MCF 10A (cell line): ENCODE results near the gene PDGFB. TPM values are rescaled to one million over a fixed set of nuclear protein-coding genes. Genes with fewer than 3 reads are reported as not detected.

ENCODE experiments used
- BruUV-seq: library from RNA; stranded (reverse); fragments of 400-500 nt; replicated peaks from 2 replicates; lab custom pipeline; 2021; lab: Mats Ljungman, UMichigan
- CTCF ChIA-PET: fragments of 300-600 bp; sonication (Branson Sonifier 250); formaldehyde crosslinking; extraction: SDS; loops from one replicate; lab custom pipeline; 2021; ENCODE audit warnings: antibody characterized with exemption, inconsistent platforms; lab: Yijun Ruan, JAX
- POLR2A ChIA-PET: fragments of 300-600, 350-650 bp; sonication (Branson Sonifier 250); formaldehyde crosslinking; extraction: SDS; loops from one replicate; lab custom pipeline; 2020; ENCODE audit warnings: antibody characterized with exemption, inconsistent platforms; lab: Yijun Ruan, JAX
- DNase-seq: peaks from one replicate; pipeline ENCODE4 v3.0.0-alpha.2; 2018; ENCODE audit not compliant: unreplicated experiment
- H3K27ac Mint-ChIP-seq: one replicate; pipeline ENCODE4 v1.8.0; 2022; ENCODE audit warnings: mild to moderate bottlenecking, low read depth, mixed read lengths; ENCODE audit not compliant: unreplicated experiment
- H3K27me3 Mint-ChIP-seq: one replicate; pipeline ENCODE4 v1.8.0; 2022; ENCODE audit warnings: mixed read lengths; ENCODE audit not compliant: insufficient read depth, unreplicated experiment
- H3K36me3 Mint-ChIP-seq: one replicate; pipeline ENCODE4 v1.8.0; 2022; ENCODE audit warnings: mild to moderate bottlenecking, moderate library complexity, mixed read lengths; ENCODE audit not compliant: insufficient read depth, unreplicated experiment
- H3K4me1 Mint-ChIP-seq: one replicate; pipeline ENCODE4 v1.8.0; 2022; ENCODE audit warnings: mixed read lengths; ENCODE audit not compliant: insufficient read depth, unreplicated experiment
- H3K4me3 Mint-ChIP-seq: one replicate; pipeline ENCODE4 v1.8.0; 2022; ENCODE audit warnings: mild to moderate bottlenecking, moderate library complexity, mixed read lengths; ENCODE audit not compliant: unreplicated experiment
- H3K9me3 Mint-ChIP-seq: one replicate; pipeline ENCODE4 v1.8.0; 2022; ENCODE audit warnings: mixed read lengths; ENCODE audit not compliant: unreplicated experiment
- CTCF ChIP-seq: fragments of 200-600 bp; IDR thresholded peaks from one replicate; pipeline ENCODE4 v1.8.0; 2022; ENCODE audit warnings: antibody characterized with exemption, mild to moderate bottlenecking; ENCODE audit not compliant: unreplicated experiment
- intact Hi-C: fragments of 100-400 bp; cut with micrococcal nuclease; formaldehyde crosslinking; loops from 2 replicates; pipeline ENCODE4 v1.14.1; 2022
- total RNA-seq: library from RNA; stranded (reverse); gene quantifications from 2 replicates; pipeline ENCODE4 v1.2.3, GENCODE V29; 2022

Gene PDGFB
- total RNA-seq, 1 experiment from 2014 or later, result 0.37 TPM

DNA sequence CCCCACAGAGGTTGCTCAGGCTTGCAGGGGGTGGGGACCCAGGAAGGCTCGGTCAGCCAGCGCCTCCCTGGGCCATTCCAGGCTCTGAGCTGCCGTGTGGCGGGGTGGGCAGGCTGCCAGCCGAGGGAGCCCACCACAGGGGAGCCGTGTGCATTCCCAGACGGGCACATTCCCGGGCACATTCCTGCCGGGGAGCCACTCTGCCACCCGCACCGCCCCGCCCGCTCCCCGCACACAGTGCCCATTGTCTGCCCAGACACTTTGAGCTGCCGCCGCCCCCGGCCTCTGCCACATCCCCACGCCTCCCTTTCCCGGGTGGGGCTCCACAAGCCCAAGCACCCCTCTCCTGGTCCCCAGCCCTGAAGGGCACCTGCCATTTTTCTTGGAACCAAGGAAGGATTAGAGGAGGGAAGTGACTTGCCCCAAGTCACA is 47.3 kb upstream of the PDGFB start:
- no peaks in the 10 kb centered on the region for H3K9me3 Mint-ChIP-seq
- peaks cover 15% of the 10 kb centered on the region for H3K4me1 Mint-ChIP-seq
- TF ChIP-seq CTCF, result no peak
- intact Hi-C loops, result loop anchor here (5.0 kb wide), 2 partner anchors 40 to 120 kb away; no protein-coding TSS in a partner anchor
- no TSS peak for BruUV-seq
- H3K36me3 Mint-ChIP-seq, result no peaks in the 10 kb centered on the region
- ChIA-PET POLR2A (interaction anchor here (0.8 to 2.8 kb wide), 3 partner anchors 19 to 27 kb away, joined by 3 to 10 read pairs (median 5); no protein-coding TSS in a partner anchor), CTCF (interaction anchor here (0.5 kb wide), 1 partner anchor 26 kb away, joined by 3 read pairs; no protein-coding TSS in a partner anchor)
- H3K27ac Mint-ChIP-seq, result peak overlapping the region; percentile 75
- H3K4me3 Mint-ChIP-seq, result peak overlapping the region; percentile 38
- no peak for DNase-seq
- no peaks in the 10 kb centered on the region for H3K27me3 Mint-ChIP-seq

GRCh38 chr22:39291523-39291922 is 46.7 kb upstream of the PDGFB start:
- Mint-ChIP-seq H3K27ac (peak overlapping the region; percentile 64), H3K9me3 (no peaks in the 10 kb centered on the region), H3K4me3 (peak overlapping the region; percentile 18), H3K36me3 (no peaks in the 10 kb centered on the region), H3K27me3 (no peaks in the 10 kb centered on the region), H3K4me1 (peaks cover 15% of the 10 kb centered on the region)
- no TSS peak for BruUV-seq
- intact Hi-C loops, result loop anchor here (5.0 kb wide), 2 partner anchors 39 to 119 kb away; no protein-coding TSS in a partner anchor
- POLR2A ChIA-PET, result interaction anchor here (0.6 to 2.8 kb wide), 6 partner anchors 18 to 167 kb away, joined by 3 to 10 read pairs (median 4); no protein-coding TSS in a partner anchor
- DNase-seq, result no peak
- CTCF ChIA-PET, result interaction anchor here (1.3 kb wide), 1 partner anchor 39 kb away, joined by 4 read pairs; no protein-coding TSS in a partner anchor
- peak; percentile 16 for TF ChIP-seq CTCF

- CTCF ChIA-PET, result interaction anchor here (0.8 to 1.3 kb wide), 4 partner anchors 9 to 42 kb away, joined by 3 to 4 read pairs (median 4); no protein-coding TSS in a partner anchor
Observed at GRCh38 chr22:39290724-39291161, 46.0 kb upstream of the PDGFB start.

More at GRCh38 chr22:39290724-39291161, 46.0 kb upstream of the PDGFB start:
- intact Hi-C loops, result loop anchor here (5.0 kb wide), 2 partner anchors 38 to 118 kb away; no protein-coding TSS in a partner anchor
- POLR2A ChIA-PET, result interaction anchor here (0.7 to 2.8 kb wide), 3 partner anchors 14 to 53 kb away, joined by 3 to 10 read pairs (median 4); no protein-coding TSS in a partner anchor
- TF ChIP-seq CTCF, result no peak
- BruUV-seq, result no TSS peak
- no peak overlapping the region for H3K27ac Mint-ChIP-seq
- peaks cover 15% of the 10 kb centered on the region for H3K4me1 Mint-ChIP-seq
- H3K36me3 Mint-ChIP-seq, result no peaks in the 10 kb centered on the region
- H3K9me3 Mint-ChIP-seq, result no peaks in the 10 kb centered on the region
- peak; percentile 80 for DNase-seq
- no peak overlapping the region for H3K4me3 Mint-ChIP-seq
- no peaks in the 10 kb centered on the region for H3K27me3 Mint-ChIP-seq
